GM12891 (cell line): ENCODE measurements around the gene PIP5K1B.

Experiments
- PAX5 ChIP-seq: IDR thresholded peaks from 2 replicates; pipeline ENCODE4 v1.6.1; 2011; ENCODE audit warnings: low read length, moderate library complexity, mild to moderate bottlenecking; ENCODE audit not compliant: insufficient read depth, severe bottlenecking
- POLR2A ChIP-seq: IDR thresholded peaks from 2 replicates; pipeline ENCODE4 v1.6.1; 2011; ENCODE audit warnings: low read depth, low read length, control low read depth
- POLR2AphosphoS5 ChIP-seq: IDR thresholded peaks from 2 replicates; pipeline ENCODE4 v1.6.1; 2011; ENCODE audit warnings: low read depth, low read length, control low read depth
- POU2F2 ChIP-seq: IDR thresholded peaks from 2 replicates; pipeline ENCODE4 v1.6.1; 2011; ENCODE audit warnings: low read depth, mild to moderate bottlenecking, control low read depth, low read length, moderate library complexity
- SPI1 ChIP-seq: IDR thresholded peaks from 2 replicates; pipeline ENCODE4 v1.6.1; 2011; ENCODE audit warnings: low read depth, low read length, control low read depth
- TAF1 ChIP-seq: IDR thresholded peaks from 2 replicates; pipeline ENCODE4 v1.6.1; 2011; ENCODE audit warnings: low read depth, low read length, control low read depth

GRCh38 chr9:68925175-68925574 is 220.1 kb downstream of the PIP5K1B start:
- no peak for TF ChIP-seq POLR2A
- TF ChIP-seq POLR2AphosphoS5: no peak
- no peak for TF ChIP-seq TAF1
- no peak for TF ChIP-seq SPI1
- TF ChIP-seq POU2F2: no peak
- no peak for TF ChIP-seq PAX5
